Subcutaneous adipose tissue (tissue), 4 donors: ENCODE measurements around the gene GMDS. TPM values are rescaled to one million over a fixed set of nuclear protein-coding genes. Genes with fewer than 3 reads are reported as not detected.

Experiments used
- CTCF ChIP-seq: fragments of 450-650 bp; IDR thresholded peaks from one replicate; pipeline ENCODE4 v1.5.1; 2016; ENCODE audit warnings: low read depth, mild to moderate bottlenecking, control low read depth, antibody characterized with exemption, moderate library complexity
- total RNA-seq, 4 donors: library from RNA; depleted of rRNA; stranded (reverse); fragments of >200 nt; gene quantifications; one replicate each; pipeline ENCODE4 v1.1.0, GENCODE V29; 2016

The GMDS gene
- total RNA-seq, 4 donors from 2014 or later: 10.1 to 17.3 (median 13.9) TPM

GRCh38 chr6:1878330-1878729 lies 367.1 kb downstream of the GMDS start:
- TF ChIP-seq CTCF: no peak

- TF ChIP-seq CTCF: no peak
Observed at GRCh38 chr6:1873781-1874180, 371.6 kb downstream of the GMDS start.

GRCh38 chr6:1872649-1873131 lies 372.7 kb downstream of the GMDS start:
- no peak for TF ChIP-seq CTCF

- TF ChIP-seq CTCF: no peak
Observed at GRCh38 chr6:1871724-1872315, 373.6 kb downstream of the GMDS start.

GRCh38 chr6:1870932-1871331 lies 374.5 kb downstream of the GMDS start:
- no peak for TF ChIP-seq CTCF

- TF ChIP-seq CTCF: no peak
Observed at GRCh38 chr6:1870251-1870650, 375.2 kb downstream of the GMDS start.

GRCh38 chr6:1869769-1870168 lies 375.6 kb downstream of the GMDS start:
- TF ChIP-seq CTCF: no peak
